Parathyroid adenoma (tissue), 2 donors: ENCODE results near the gene IFT80.

Experiments
- H2AFZ ChIP-seq: fragments of 300-600 bp; sonication (generic); one replicate; pipeline ENCODE4 v1.7.0; 2017; ENCODE audit warnings: antibody characterized with exemption, mild to moderate bottlenecking
- H3K27ac ChIP-seq: fragments of 300-600 bp; sonication (generic); one replicate; pipeline ENCODE4 v1.7.0; 2017
- H3K27me3 ChIP-seq: fragments of 300-600 bp; sonication (generic); one replicate; pipeline ENCODE4 v1.7.0; 2017; ENCODE audit warnings: low read length; ENCODE audit not compliant: control insufficient read depth, insufficient read depth
- H3K36me3 ChIP-seq: fragments of 300-600 bp; sonication (generic); one replicate; pipeline ENCODE4 v1.7.0; 2017; ENCODE audit warnings: low read length; ENCODE audit not compliant: control insufficient read depth, insufficient read depth
- H3K4me1 ChIP-seq: fragments of 300-600 bp; sonication (generic); one replicate; pipeline ENCODE4 v1.7.0; 2017; ENCODE audit warnings: control low read depth
- H3K4me2 ChIP-seq: fragments of 300-600 bp; sonication (generic); one replicate; pipeline ENCODE4 v1.7.0; 2017; ENCODE audit warnings: low read length
- H3K4me3 ChIP-seq: fragments of 300-600 bp; sonication (generic); one replicate; pipeline ENCODE4 v1.7.0; 2017; ENCODE audit warnings: low read depth, low read length
- H3K79me2 ChIP-seq: fragments of 300-600 bp; sonication (generic); one replicate; pipeline ENCODE4 v1.7.0; 2017; ENCODE audit warnings: control low read depth
- H3K9ac ChIP-seq: fragments of 300-600 bp; sonication (generic); one replicate; pipeline ENCODE4 v1.7.0; 2017; ENCODE audit warnings: mild to moderate bottlenecking
- H3K9me3 ChIP-seq: fragments of 300-600 bp; sonication (generic); one replicate; pipeline ENCODE4 v1.7.0; 2017; ENCODE audit warnings: low read length; ENCODE audit not compliant: control insufficient read depth
- CTCF ChIP-seq: fragments of 300-600 bp; sonication (generic); IDR thresholded peaks from one replicate; pipeline ENCODE4 v1.7.0; 2017; ENCODE audit warnings: antibody characterized with exemption, mild to moderate bottlenecking
- donor health status: primary hyperparathyroidism.

The IFT80 gene

GRCh38 chr3:160434071-160434470 is 35.0 kb upstream of the IFT80 start:
- H2AFZ ChIP-seq: no peak overlapping the region
- TF ChIP-seq CTCF: no peak
- no peaks in the 10 kb centered on the region for H3K36me3 ChIP-seq
- no peaks in the 10 kb centered on the region for H3K4me1 ChIP-seq
- H3K79me2 ChIP-seq: no peaks in the 10 kb centered on the region
- H3K27me3 ChIP-seq: no peaks in the 10 kb centered on the region
- H3K9ac ChIP-seq: no peak overlapping the region
- no peak overlapping the region for H3K27ac ChIP-seq
- no peak overlapping the region for H3K4me3 ChIP-seq
- no peaks in the 10 kb centered on the region for H3K9me3 ChIP-seq
- no peak overlapping the region for H3K4me2 ChIP-seq

GRCh38 chr3:160427832-160428424 is 28.9 kb upstream of the IFT80 start:
- no peak overlapping the region for H3K9ac ChIP-seq
- no peaks in the 10 kb centered on the region for H3K79me2 ChIP-seq
- H2AFZ ChIP-seq: no peak overlapping the region
- H3K27ac ChIP-seq: no peak overlapping the region
- H3K4me2 ChIP-seq: no peak overlapping the region
- no peak overlapping the region for H3K4me3 ChIP-seq
- no peaks in the 10 kb centered on the region for H3K9me3 ChIP-seq
- no peaks in the 10 kb centered on the region for H3K27me3 ChIP-seq
- no peaks in the 10 kb centered on the region for H3K36me3 ChIP-seq
- TF ChIP-seq CTCF: no peak
- no peaks in the 10 kb centered on the region for H3K4me1 ChIP-seq

GRCh38 chr3:160417311-160417710 is 18.3 kb upstream of the IFT80 start:
- Histone ChIP-seq H3K79me2 (no peaks in the 10 kb centered on the region), H3K36me3 (no peaks in the 10 kb centered on the region)
- TF ChIP-seq CTCF: no peak

GRCh38 chr3:160413613-160414248 is 14.7 kb upstream of the IFT80 start:
- no peaks in the 10 kb centered on the region for H3K9me3 ChIP-seq
- H3K4me2 ChIP-seq: no peak overlapping the region
- H3K4me3 ChIP-seq: no peak overlapping the region
- TF ChIP-seq CTCF: peak; percentile 91
- no peak overlapping the region for H3K9ac ChIP-seq
- no peak overlapping the region for H2AFZ ChIP-seq
- H3K27ac ChIP-seq: no peak overlapping the region
- no peaks in the 10 kb centered on the region for H3K4me1 ChIP-seq
- no peaks in the 10 kb centered on the region for H3K36me3 ChIP-seq
- no peaks in the 10 kb centered on the region for H3K27me3 ChIP-seq
- no peaks in the 10 kb centered on the region for H3K79me2 ChIP-seq

More at GRCh38 chr3:160417311-160417710, 18.3 kb upstream of the IFT80 start:
- Histone ChIP-seq H3K27ac (no peak overlapping the region), H2AFZ (no peak overlapping the region), H3K4me1 (no peaks in the 10 kb centered on the region), H3K9me3 (no peaks in the 10 kb centered on the region), H3K27me3 (no peaks in the 10 kb centered on the region), H3K4me3 (no peak overlapping the region), H3K4me2 (no peak overlapping the region), H3K9ac (no peak overlapping the region)

GRCh38 chr3:160412477-160412876 is 13.5 kb upstream of the IFT80 start:
- no peak for TF ChIP-seq CTCF
- Histone ChIP-seq H3K4me3 (no peak overlapping the region), H3K36me3 (no peaks in the 10 kb centered on the region), H3K4me1 (no peaks in the 10 kb centered on the region), H3K4me2 (no peak overlapping the region), H3K27ac (no peak overlapping the region), H3K27me3 (no peaks in the 10 kb centered on the region), H3K9ac (no peak overlapping the region), H3K9me3 (no peaks in the 10 kb centered on the region), H2AFZ (no peak overlapping the region), H3K79me2 (no peaks in the 10 kb centered on the region)
